Keratinocyte (primary cell): Measurements from ENCODE around the gene RHOBTB1. TPM values are rescaled to one million over a fixed set of nuclear protein-coding genes. Genes with fewer than 3 reads are reported as not detected.
"Not testable (repeated sequence)": the region's sequence is repeated elsewhere in the genome, so short reads cannot be mapped to it uniquely, and the experiment has no call there.

ENCODE experiments used
- DNase-seq: peaks from one replicate; pipeline ENCODE4 v3.0.0-alpha.2; 2011; ENCODE audit warnings: low read depth, missing footprints, low spot score
- FAIRE-seq: peaks from 2 replicates; lab custom pipeline; 2011; peaks lifted over from hg19 to GRCh38; lab: Jason Lieb, UNC
- H2AFZ ChIP-seq: 2 replicates; pipeline ENCODE4 v1.6.0; 2012; ENCODE audit warnings: low read length, control low read depth, inconsistent platforms; ENCODE audit not compliant: control insufficient read depth
- H3K27ac ChIP-seq: 2 replicates; pipeline ENCODE4 v1.5.1; 2011; ENCODE audit warnings: low read length; ENCODE audit not compliant: control insufficient read depth, insufficient read depth
- H3K27me3 ChIP-seq: 3 replicates; pipeline ENCODE4 v1.6.0; 2011; ENCODE audit warnings: low read length; ENCODE audit not compliant: control insufficient read depth, insufficient read depth; ENCODE audit errors: extremely low read depth
- H3K36me3 ChIP-seq, 2 experiments: 2 replicates in 1 of 2; 3 replicates in 1 of 2; pipeline ENCODE4 v1.5.1; 2011; ENCODE audit warnings: low read length in 2 of 2, mild to moderate bottlenecking in 1 of 2; ENCODE audit not compliant: control insufficient read depth in 2 of 2, insufficient read depth in 2 of 2; ENCODE audit errors: extremely low read depth in 1 of 2
- H3K4me1 ChIP-seq: 3 replicates; pipeline ENCODE4 v1.5.1; 2011; ENCODE audit warnings: low read length; ENCODE audit not compliant: control insufficient read depth, insufficient read depth; ENCODE audit errors: extremely low read depth
- H3K4me2 ChIP-seq: 3 replicates; pipeline ENCODE4 v1.6.0; 2011; ENCODE audit warnings: low read depth, low read length; ENCODE audit not compliant: control insufficient read depth, insufficient read depth; ENCODE audit errors: extremely low read depth
- H3K4me3 ChIP-seq, 3 experiments: fragments of 200-600 bp in 1 of 3; sonication (generic) in 1 of 3; 2 replicates in 2 of 3; 3 replicates in 1 of 3; pipeline ENCODE4 v1.5.1; 2011 to 2016; ENCODE audit warnings: low read length in 3 of 3, mild to moderate bottlenecking in 3 of 3, control low read depth in 2 of 3, inconsistent platforms in 1 of 3, low read depth in 1 of 3, mixed read lengths in 1 of 3, mixed run types in 1 of 3, moderate library complexity in 1 of 3; ENCODE audit not compliant: control insufficient read depth in 2 of 3, insufficient read depth in 2 of 3; ENCODE audit errors: extremely low read depth in 1 of 3
- H3K79me2 ChIP-seq: 2 replicates; pipeline ENCODE4 v1.6.0; 2012; ENCODE audit warnings: low read length; ENCODE audit not compliant: control insufficient read depth, insufficient read depth
- H3K9ac ChIP-seq: 3 replicates; pipeline ENCODE4 v1.6.0; 2011; ENCODE audit warnings: low read length; ENCODE audit not compliant: control insufficient read depth, insufficient read depth; ENCODE audit errors: extremely low read depth
- H3K9me1 ChIP-seq: 3 replicates; pipeline ENCODE4 v1.6.0; 2011; ENCODE audit warnings: low read length; ENCODE audit not compliant: control insufficient read depth, insufficient read depth; ENCODE audit errors: extremely low read depth
- H3K9me3 ChIP-seq: 2 replicates; pipeline ENCODE4 v1.5.1; 2012; ENCODE audit warnings: low read depth, low read length; ENCODE audit not compliant: control insufficient read depth
- H4K20me1 ChIP-seq: 3 replicates; pipeline ENCODE4 v1.6.0; 2011; ENCODE audit warnings: low read length; ENCODE audit not compliant: control insufficient read depth, insufficient read depth; ENCODE audit errors: extremely low read depth
- CTCF ChIP-seq, 3 experiments: IDR thresholded peaks in 1 of 3; conservative IDR thresholded peaks in 1 of 3; optimal IDR thresholded peaks in 1 of 3; 2 replicates in 2 of 3; 3 replicates in 1 of 3; pipeline versions ENCODE3 to v1.5.1; 2011; ENCODE audit warnings: low read length in 3 of 3, mild to moderate bottlenecking in 3 of 3, moderate library complexity in 2 of 3, control low read depth in 1 of 3, inconsistent platforms in 1 of 3; ENCODE audit not compliant: insufficient read depth in 2 of 3; ENCODE audit errors: extremely low read depth in 1 of 3
- EZH2 ChIP-seq: IDR thresholded peaks from one replicate; pipeline ENCODE4 v1.6.1; 2012; ENCODE audit warnings: inconsistent platforms, mild to moderate bottlenecking, low read length, moderate library complexity
- dilution Hi-C: fragments of 300-500 bp; cut with MboI; formaldehyde crosslinking; loops from one replicate; pipeline ENCODE4 v1.7.0; 2020; ENCODE audit warnings: low sequenced_read_pairs; ENCODE audit not compliant: extremely low pct_ligation_motif_present
- polyA plus RNA-seq, 5 experiments: library from polyadenylated mRNA; depleted of rRNA in 3 of 5; stranded (reverse) in 3 of 5; stranded (forward) in 1 of 5; unstranded in 1 of 5; fragments of >200 nt; gene quantifications; 1 replicate in 1 of 5; 2 replicates in 3 of 5; 3 replicates in 1 of 5; pipeline versions ENCODE4 v1.2.1 to v1.2.3, GENCODE V29; 2011 to 2012; ENCODE audit warnings: missing spikeins in 2 of 5, low read depth in 1 of 5, low replicate concordance in 1 of 5

The RHOBTB1 gene
- polyA plus RNA-seq, 1 donor (not counting 4 experiments of a cell fraction or from before 2014, with no cell fraction given): 4.6 TPM

GRCh38 chr10:60845038-60845437, 98.9 kb downstream of the RHOBTB1 start:
- FAIRE-seq (no peak), DNase-seq (no peak)
- peaks cover 4% of the 10 kb centered on the region for H3K4me1 ChIP-seq
- no peaks in the 10 kb centered on the region for H3K79me2 ChIP-seq
- H3K4me3 ChIP-seq: no peak overlapping the region
- no peak overlapping the region for H3K4me2 ChIP-seq
- H3K27ac ChIP-seq: no peak overlapping the region
- TF ChIP-seq EZH2: no peak
- TF ChIP-seq CTCF (optimal IDR thresholded peaks at IDR 0.05 in 1 of 3, IDR thresholded peaks at IDR 0.05 in 1 of 3, conservative IDR thresholded peaks at IDR 0.05 in 1 of 3; ENCODE audit: extremely low read depth in 1 of 3, insufficient read depth in 2 of 3, low read length in 3 of 3): no peak
- H3K9me3 ChIP-seq: no peaks in the 10 kb centered on the region
- no peaks in the 10 kb centered on the region for H3K36me3 ChIP-seq
- no peak overlapping the region for H3K9ac ChIP-seq
- no peaks in the 10 kb centered on the region for H3K9me1 ChIP-seq
- H4K20me1 ChIP-seq: no peaks in the 10 kb centered on the region
- dilution Hi-C loops: no loop called here
- H2AFZ ChIP-seq: no peak overlapping the region
- H3K27me3 ChIP-seq: no peaks in the 10 kb centered on the region

GRCh38 chr10:60842694-60843093, 101.3 kb downstream of the RHOBTB1 start:
- Histone ChIP-seq H2AFZ (no peak overlapping the region), H3K9me3 (no peaks in the 10 kb centered on the region), H3K27ac (no peak overlapping the region), H3K36me3 (no peaks in the 10 kb centered on the region), H3K9me1 (no peaks in the 10 kb centered on the region), H3K9ac (no peak overlapping the region), H3K4me1 (peaks cover 4% of the 10 kb centered on the region), H4K20me1 (no peaks in the 10 kb centered on the region), H3K79me2 (no peaks in the 10 kb centered on the region), H3K4me2 (no peak overlapping the region), H3K27me3 (no peaks in the 10 kb centered on the region), H3K4me3 (no peak overlapping the region)
- TF ChIP-seq CTCF (optimal IDR thresholded peaks at IDR 0.05 in 1 of 3, IDR thresholded peaks at IDR 0.05 in 1 of 3, conservative IDR thresholded peaks at IDR 0.05 in 1 of 3; ENCODE audit: extremely low read depth in 1 of 3, insufficient read depth in 2 of 3, low read length in 3 of 3): no peak
- TF ChIP-seq EZH2: no peak
- dilution Hi-C loops: no loop called here
- DNase-seq: no peak
- no peak for FAIRE-seq

- H3K27ac ChIP-seq, FAIRE-seq, H3K36me3 ChIP-seq, H2AFZ ChIP-seq, H3K9me3 ChIP-seq, H3K4me2 ChIP-seq, H4K20me1 ChIP-seq, H3K4me3 ChIP-seq, H3K27me3 ChIP-seq, H3K9ac ChIP-seq, H3K9me1 ChIP-seq, dilution Hi-C loops, DNase-seq, H3K79me2 ChIP-seq, H3K4me1 ChIP-seq: not testable (repeated sequence)
These were observed 102.8 kb downstream of the RHOBTB1 start for GRCh38 chr10:60841227-60841626.
